Measurements from ENCODE around the gene KHDC1.

DNA sequence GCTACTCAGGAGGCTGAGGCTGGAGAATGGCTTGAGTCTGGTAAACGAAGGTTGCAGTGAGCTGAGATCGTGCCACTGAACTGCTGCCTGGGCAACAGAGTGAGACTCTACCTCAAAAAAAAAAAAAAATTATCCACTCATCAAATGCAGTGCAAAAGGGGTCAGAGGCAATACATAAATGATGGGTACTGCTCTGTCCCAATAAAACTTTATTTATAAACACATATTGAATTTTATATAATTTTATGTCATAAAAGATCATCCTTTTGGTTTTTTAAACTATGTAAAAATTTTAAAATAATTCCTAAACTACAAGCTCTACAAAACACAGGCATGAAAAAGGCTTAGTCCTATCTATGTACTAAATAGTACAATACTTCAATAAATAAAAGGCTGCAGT lies 10.3 kb downstream of the KHDC1 start:
- TF ChIP-seq, protein P1, sequence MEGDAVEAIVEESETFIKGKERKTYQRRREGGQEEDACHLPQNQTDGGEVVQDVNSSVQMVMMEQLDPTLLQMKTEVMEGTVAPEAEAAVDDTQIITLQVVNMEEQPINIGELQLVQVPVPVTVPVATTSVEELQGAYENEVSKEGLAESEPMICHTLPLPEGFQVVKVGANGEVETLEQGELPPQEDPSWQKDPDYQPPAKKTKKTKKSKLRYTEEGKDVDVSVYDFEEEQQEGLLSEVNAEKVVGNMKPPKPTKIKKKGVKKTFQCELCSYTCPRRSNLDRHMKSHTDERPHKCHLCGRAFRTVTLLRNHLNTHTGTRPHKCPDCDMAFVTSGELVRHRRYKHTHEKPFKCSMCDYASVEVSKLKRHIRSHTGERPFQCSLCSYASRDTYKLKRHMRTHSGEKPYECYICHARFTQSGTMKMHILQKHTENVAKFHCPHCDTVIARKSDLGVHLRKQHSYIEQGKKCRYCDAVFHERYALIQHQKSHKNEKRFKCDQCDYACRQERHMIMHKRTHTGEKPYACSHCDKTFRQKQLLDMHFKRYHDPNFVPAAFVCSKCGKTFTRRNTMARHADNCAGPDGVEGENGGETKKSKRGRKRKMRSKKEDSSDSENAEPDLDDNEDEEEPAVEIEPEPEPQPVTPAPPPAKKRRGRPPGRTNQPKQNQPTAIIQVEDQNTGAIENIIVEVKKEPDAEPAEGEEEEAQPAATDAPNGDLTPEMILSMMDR (IDR thresholded peaks at IDR 0.05) = no peak
- TF ChIP-seq POLR2A (IDR thresholded peaks at IDR 0.05) = no peak

All from lower leg skin (tissue), 3 donors.